ENCODE data around the gene ZC3H12A. TPM values are rescaled to one million over a fixed set of nuclear protein-coding genes. Genes with fewer than 3 reads are reported as not detected.
A peak's percentile ranks its signal among the peaks of the same experiment; 100 is the strongest.

The ZC3H12A gene
- total and polyA plus RNA-seq, 2 of the 4 experiments (the other 2 are of a cell fraction): 3.8 to 14.2 TPM

- H3K4me1 ChIP-seq (ENCODE audit: control insufficient read depth, insufficient read depth, low read length): peaks cover 61% of the 10 kb centered on the region
- H2BK5ac ChIP-seq (ENCODE audit: low read depth, low read length, poor library complexity, severe bottlenecking): peak overlapping the region; percentile 97
- peak overlapping the region; percentile 95; the same call in 1 of the 2 replicates for H3K4me3 ChIP-seq (ENCODE audit: insufficient read depth, low read depth, low read length)
- peak overlapping the region; percentile 99 for H3K4ac ChIP-seq (ENCODE audit: low read depth, low read length)
- peak overlapping the region; percentile 46 for H2BK120ac ChIP-seq (ENCODE audit: low read depth, low read length)
- peak overlapping the region; percentile 50; the same call in 1 of the 2 replicates for H4K91ac ChIP-seq (ENCODE audit: insufficient read depth, low read depth, low read length)
- CTCF ChIA-PET: interaction anchor here (0.9 to 3.8 kb wide), 2 partner anchors 11 to 25 kb away, joined by 3 to 24 read pairs; no protein-coding TSS in a partner anchor
- DNase-seq (no peak), ATAC-seq (ENCODE audit: low read depth) (no peak)
- H2AFZ ChIP-seq (replicated peaks; ENCODE audit: low read length, poor library complexity): no peak overlapping the region
- dilution Hi-C loops (cut with HindIII; ENCODE audit: low sequenced_read_pairs, unreplicated experiment) (no loop called here), in situ Hi-C loops (cut with MboI; ENCODE audit: low sequenced_read_pairs) (no loop called here), intact Hi-C loops (cut with micrococcal nuclease) (loop anchor here (5.0 kb wide), 1 partner anchor 216 kb away; the partner anchor contains the start of gene CDCA8)
- H4K8ac ChIP-seq (ENCODE audit: low read depth in 2 of 2, low read length in 2 of 2): peak overlapping the region; percentile 2 to 6; a peak in 2 of 4 replicates
- peak overlapping the region; percentile 94 for H3K27ac ChIP-seq (ENCODE audit: insufficient read depth, low read length)
- POLR2A ChIA-PET (ENCODE audit: unreplicated experiment): no interaction called here
- WGBS, 2 experiments (ENCODE audit: extremely low coverage in 2 of 2, insufficient read length in 1 of 2): 79% methylated on average over 2 of the region's 9 CpGs; no CpG with 5 or more reads in 1 of the 2 experiments
- 0 out of 2 replicates have a peak overlapping the region, but pooled peaks have one; percentile 60 for H3K14ac ChIP-seq (replicated peaks; ENCODE audit: low read depth, low read length)
- peaks cover 24 to 76% of the 10 kb centered on the region in 2 experiments; a peak in 3 of 4 replicates for H3K79me1 ChIP-seq (ENCODE audit: low read depth in 1 of 2, low read length in 2 of 2)
- peak overlapping the region; percentile 3; the same call in 1 of the 2 replicates for H3K9ac ChIP-seq (ENCODE audit: low read depth, low read length)
- no TSS peak for BruUV-seq (replicated peaks)
- H4K20me1 ChIP-seq (ENCODE audit: insufficient read depth, low read length): peaks cover 23% of the 10 kb centered on the region
- H2BK20ac ChIP-seq (ENCODE audit: low read depth, low read length): no peak overlapping the region
- peak overlapping the region; percentile 80 for H2AK9ac ChIP-seq (replicated peaks; ENCODE audit: low read depth, low read length, poor library complexity)
- H3K9me1 ChIP-seq (ENCODE audit: insufficient read depth, low read length): peaks cover 33% of the 10 kb centered on the region
- H3K56ac ChIP-seq (ENCODE audit: extremely low read depth, insufficient read depth, low read length): no peak overlapping the region
- H2BK15ac ChIP-seq (ENCODE audit: low read depth, low read length): no peak overlapping the region
- peak overlapping the region; percentile 96 for H3K4me2 ChIP-seq (ENCODE audit: low read depth, low read length)
- H3K9me3 ChIP-seq (ENCODE audit: control insufficient read depth, insufficient read depth, low read length): no peaks in the 10 kb centered on the region
- no peak overlapping the region for H3K18ac ChIP-seq (ENCODE audit: low read depth, low read length)
- peaks cover 31% of the 10 kb centered on the region for H3K36me3 ChIP-seq (ENCODE audit: control insufficient read depth, insufficient read depth, low read length)
- H2AK5ac ChIP-seq (ENCODE audit: low read depth, low read length): peak overlapping the region; percentile 74
- no peaks in the 10 kb centered on the region for H3K27me3 ChIP-seq (ENCODE audit: control insufficient read depth, insufficient read depth, low read length)
- H4K5ac ChIP-seq (ENCODE audit: low read depth, low read length): no peak overlapping the region
- TF ChIP-seq, protein P1, sequence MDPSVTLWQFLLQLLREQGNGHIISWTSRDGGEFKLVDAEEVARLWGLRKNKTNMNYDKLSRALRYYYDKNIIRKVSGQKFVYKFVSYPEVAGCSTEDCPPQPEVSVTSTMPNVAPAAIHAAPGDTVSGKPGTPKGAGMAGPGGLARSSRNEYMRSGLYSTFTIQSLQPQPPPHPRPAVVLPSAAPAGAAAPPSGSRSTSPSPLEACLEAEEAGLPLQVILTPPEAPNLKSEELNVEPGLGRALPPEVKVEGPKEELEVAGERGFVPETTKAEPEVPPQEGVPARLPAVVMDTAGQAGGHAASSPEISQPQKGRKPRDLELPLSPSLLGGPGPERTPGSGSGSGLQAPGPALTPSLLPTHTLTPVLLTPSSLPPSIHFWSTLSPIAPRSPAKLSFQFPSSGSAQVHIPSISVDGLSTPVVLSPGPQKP (IDR thresholded peaks at IDR 0.05; ENCODE audit: borderline replicate concordance, low read depth, low read length): no peak
- TF ChIP-seq CHD1 (IDR thresholded peaks at IDR 0.05; ENCODE audit: low read depth, low read length) (no peak; the same call in 1 of the 2 replicates), BHLHE40 (IDR thresholded peaks at IDR 0.05; ENCODE audit: low read depth, low read length) (no peak), RAD21 (IDR thresholded peaks at IDR 0.05; ENCODE audit: low read length) (no peak), RFX5 (IDR thresholded peaks at IDR 0.05; ENCODE audit: low read depth, low read length) (no peak), POLR2A (IDR thresholded peaks at IDR 0.05; ENCODE audit: low read depth, low read length) (no peak), NFE2L2 (IDR thresholded peaks at IDR 0.05; ENCODE audit: low read depth, low read length) (no peak), FOS (IDR thresholded peaks at IDR 0.05; ENCODE audit: low read depth, low read length) (no peak), RCOR1 (IDR thresholded peaks at IDR 0.05; ENCODE audit: insufficient replicate concordance, low read length) (no peak), MXI1 (IDR thresholded peaks at IDR 0.05; ENCODE audit: borderline replicate concordance, low read depth, low read length) (no peak), MAZ (IDR thresholded peaks at IDR 0.05; ENCODE audit: borderline replicate concordance, low read depth, low read length) (no peak), USF2 (IDR thresholded peaks at IDR 0.05; ENCODE audit: low read depth, low read length) (no peak), MAFK (IDR thresholded peaks at IDR 0.05; ENCODE audit: low read depth, low read length) (no peak), CEBPB (IDR thresholded peaks at IDR 0.05; ENCODE audit: low read depth, low read length) (no peak), SMC3 (IDR thresholded peaks at IDR 0.05; ENCODE audit: low read depth, low read length) (no peak)
- TF ChIP-seq, protein P2, sequence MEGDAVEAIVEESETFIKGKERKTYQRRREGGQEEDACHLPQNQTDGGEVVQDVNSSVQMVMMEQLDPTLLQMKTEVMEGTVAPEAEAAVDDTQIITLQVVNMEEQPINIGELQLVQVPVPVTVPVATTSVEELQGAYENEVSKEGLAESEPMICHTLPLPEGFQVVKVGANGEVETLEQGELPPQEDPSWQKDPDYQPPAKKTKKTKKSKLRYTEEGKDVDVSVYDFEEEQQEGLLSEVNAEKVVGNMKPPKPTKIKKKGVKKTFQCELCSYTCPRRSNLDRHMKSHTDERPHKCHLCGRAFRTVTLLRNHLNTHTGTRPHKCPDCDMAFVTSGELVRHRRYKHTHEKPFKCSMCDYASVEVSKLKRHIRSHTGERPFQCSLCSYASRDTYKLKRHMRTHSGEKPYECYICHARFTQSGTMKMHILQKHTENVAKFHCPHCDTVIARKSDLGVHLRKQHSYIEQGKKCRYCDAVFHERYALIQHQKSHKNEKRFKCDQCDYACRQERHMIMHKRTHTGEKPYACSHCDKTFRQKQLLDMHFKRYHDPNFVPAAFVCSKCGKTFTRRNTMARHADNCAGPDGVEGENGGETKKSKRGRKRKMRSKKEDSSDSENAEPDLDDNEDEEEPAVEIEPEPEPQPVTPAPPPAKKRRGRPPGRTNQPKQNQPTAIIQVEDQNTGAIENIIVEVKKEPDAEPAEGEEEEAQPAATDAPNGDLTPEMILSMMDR (conservative IDR thresholded peaks at IDR 0.05; ENCODE audit: low read depth, low read length): no peak
- H3K23ac ChIP-seq (ENCODE audit: low read depth, low read length): peak overlapping the region; percentile 82
Measured at GRCh38 chr1:37476087-37476452, 1.7 kb downstream of the ZC3H12A start.

All from IMR-90 (cell line).